NCI-H1105 treated with DMSO at 0.1 percent for 48 hours (cell line): ENCODE results near the gene MTHFSD.

ENCODE experiments used
- DNase-seq: peaks from one replicate; lab custom pipeline; 2025; lab: John Stamatoyannopoulos, UW

MTHFSD gene

DNA sequence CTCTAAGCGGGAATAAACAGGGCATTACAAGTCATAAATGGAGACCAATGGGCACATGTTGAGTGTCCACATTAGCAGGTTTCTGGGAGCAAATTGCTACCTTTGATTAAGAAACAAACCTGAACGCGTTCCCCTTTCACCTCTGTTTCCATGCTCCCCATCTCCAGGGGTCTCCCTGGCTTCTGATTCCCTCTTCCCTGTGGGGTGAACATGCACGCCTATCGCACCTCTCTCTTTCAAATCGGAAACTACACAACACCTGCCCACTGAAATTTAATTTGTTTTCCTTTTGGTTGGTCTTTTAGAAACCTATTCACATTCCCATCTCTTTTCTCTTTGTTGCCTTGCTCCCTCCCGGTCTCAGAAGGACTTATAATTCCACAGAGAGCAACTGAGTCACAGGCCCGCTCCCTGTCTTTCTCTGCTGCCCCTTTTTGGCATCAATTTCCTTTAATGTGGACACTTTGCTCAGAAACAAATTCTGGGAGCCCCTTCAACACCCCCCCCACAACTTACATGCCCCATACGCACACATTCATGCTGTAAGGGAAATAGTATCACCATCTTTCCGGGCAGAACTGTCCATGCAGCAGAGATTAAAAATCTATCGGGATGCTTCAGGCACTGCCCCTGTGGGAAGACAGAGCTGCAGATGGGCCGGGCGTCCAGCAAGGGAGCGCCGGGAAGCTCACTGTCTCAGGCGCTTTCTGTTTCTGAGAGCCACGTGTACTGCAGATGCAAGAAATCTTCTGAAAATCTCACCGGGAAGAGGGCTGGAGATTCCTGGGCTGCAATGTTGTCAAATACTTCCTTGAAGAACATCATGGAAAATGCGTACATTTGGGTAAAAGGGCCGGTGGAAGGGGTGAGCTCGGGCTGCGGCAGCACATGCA lies 51.9 kb downstream of the MTHFSD start:
- no peak for DNase-seq

- peak; percentile 37 for DNase-seq
Measured at GRCh38 chr16:86501989-86502855, 52.8 kb downstream of the MTHFSD start.

DNA sequence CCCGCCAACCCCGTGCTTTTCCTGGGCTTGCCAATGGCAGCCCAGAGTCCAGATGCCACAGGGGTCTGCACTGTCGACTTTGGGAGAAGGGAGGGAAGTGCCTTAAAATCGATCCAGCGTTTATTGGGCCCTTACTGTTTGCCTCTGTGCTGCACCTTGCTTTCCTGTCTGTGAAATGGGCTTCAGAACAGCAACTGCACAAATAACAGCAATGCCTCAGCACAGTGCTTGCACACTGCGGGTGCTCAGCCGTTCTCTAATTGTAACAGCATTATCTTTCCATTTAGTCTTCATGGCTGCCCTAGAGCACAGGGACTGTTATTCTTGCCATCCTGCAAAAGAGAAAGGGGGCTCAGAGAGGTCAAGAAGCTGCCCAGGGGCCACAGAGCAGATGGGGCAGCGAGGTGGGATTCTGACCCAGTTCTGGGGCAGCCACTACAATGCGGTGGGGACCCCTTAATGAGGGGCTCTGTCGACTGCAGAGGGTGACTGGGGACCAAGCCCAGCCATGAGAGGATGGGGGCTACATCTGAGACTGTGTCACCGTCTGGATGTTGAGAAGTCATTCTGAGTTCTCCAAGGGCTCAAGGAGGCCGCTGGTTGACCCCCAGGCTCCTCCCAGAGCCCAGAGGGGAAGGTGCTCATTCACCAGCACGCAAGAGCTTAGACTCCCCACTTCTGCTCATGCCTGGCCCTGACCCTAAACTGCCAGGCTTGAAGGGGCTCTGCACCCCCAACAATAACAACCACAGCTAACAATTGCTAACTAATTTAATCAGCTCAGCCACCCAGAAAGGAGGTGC lies 54.1 kb downstream of the MTHFSD start:
- no peak for DNase-seq

- DNase-seq, result no peak
Measured at GRCh38 chr16:86499889-86500707, 54.9 kb downstream of the MTHFSD start.

GRCh38 chr16:86499440-86499786 lies 55.6 kb downstream of the MTHFSD start:
- DNase-seq, result no peak

DNA sequence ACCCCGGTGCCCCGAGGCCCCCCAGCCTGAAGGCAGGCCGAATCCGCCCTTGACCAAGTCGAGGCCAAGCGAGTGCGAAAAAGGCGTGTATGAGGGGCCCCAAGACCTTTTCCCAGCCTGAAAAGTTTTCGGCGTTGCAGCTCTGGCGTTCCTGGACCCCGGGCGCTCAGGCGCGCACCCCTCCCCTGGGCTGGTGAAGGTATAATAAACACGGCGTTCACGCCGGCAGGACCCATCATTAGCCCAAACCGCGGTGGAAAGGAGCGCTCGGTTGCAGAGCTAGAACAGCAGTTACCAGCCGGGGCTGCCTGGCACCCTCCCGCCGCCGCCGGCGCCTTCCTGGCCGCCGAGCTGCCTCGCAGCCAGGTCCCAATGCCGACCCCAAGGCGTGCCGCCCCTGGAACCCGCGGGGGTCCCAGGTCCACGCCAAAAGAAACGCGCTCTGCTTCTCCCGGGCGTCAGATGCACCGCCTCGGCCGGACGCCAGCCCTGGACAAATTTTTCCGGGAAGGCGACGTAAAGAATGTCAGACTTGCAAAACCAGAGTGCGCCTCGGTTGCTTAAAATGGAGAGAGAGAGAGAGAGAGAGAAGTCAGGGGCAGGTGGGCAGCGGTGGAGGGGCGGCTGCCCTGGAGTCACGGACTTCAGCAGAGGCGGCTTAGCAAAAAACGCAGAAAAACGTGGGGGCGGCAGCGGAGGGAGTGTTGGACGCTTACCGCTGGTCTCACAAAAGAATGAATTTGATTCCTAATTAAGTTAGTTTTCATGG lies 56.2 kb downstream of the MTHFSD start:
- peak; percentile 3 for DNase-seq

DNA sequence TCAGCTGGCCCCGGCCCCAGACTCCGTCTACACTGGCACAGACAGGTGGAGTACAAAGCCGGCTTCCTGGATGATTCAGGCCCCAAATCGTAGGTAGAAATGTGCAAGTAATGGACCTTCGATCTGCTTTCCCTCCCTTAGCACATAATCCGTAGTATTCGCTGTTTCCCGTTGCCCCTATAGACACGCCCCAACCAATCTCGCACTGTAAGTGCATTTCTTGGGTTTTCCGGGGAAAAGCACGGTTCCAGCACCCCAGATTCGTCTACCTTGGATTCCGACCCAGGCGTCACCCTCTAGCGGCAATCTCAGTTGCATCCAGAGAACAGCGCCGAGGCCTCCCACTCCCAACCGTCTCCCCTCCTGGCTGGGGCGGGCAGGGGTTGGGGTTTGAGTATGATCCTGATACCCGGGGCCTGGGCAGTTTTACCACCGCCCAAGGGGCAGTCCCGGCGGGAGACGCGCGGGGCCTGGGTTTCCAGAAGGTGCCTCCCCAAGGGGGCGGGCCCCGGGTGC lies 56.8 kb downstream of the MTHFSD start:
- DNase-seq, result no peak

DNA sequence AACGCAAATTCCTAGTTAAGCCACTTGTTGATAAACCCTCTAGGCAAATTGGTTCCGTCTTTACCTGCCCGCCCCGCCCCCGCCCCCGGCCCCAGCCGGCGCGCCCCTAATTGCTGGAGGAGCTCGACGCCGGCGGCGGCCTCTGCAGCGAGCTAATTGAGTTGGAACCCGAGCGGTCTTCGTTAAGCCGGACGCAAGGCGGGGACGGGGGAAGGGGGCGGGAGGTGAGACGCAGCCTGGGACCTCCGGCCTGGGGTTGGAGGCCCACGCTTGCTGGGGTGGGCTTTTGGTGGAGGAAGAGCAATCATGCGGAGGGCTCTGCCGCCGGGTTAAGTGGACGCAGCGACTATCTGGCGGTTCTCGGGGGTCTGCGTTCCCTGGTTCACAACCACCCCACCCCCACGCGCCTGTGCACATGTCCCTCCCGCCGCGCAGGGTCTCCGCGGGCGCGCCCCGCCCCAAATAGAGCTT lies 57.4 kb downstream of the MTHFSD start:
- peak; percentile 14 for DNase-seq

DNA sequence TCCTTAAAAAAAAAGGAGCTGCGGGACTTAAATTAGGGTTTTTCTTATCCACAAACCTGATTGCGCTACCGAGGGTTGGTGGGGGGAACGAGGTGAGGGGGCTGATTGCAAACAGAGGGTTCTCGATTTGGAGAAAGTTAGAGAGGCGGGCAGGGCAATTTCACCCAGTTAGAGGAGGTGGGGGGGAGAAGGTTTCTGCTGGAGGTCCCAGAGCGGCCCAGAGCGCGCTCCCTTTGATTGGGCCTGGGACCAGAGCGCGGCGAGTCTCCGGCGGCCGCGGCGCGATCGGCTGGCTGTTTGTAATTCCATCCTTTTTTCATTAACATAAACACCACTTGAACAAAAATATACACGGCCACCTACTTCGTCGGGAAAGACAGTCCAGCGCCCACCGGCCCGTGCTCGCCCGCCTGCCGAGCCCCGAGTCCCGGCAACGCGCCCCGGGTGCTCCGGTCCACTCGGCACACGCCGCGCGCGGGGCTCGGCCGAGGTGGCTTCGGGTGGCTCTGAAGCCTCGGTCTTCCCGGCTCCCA lies 58.0 kb downstream of the MTHFSD start:
- no peak for DNase-seq

DNA sequence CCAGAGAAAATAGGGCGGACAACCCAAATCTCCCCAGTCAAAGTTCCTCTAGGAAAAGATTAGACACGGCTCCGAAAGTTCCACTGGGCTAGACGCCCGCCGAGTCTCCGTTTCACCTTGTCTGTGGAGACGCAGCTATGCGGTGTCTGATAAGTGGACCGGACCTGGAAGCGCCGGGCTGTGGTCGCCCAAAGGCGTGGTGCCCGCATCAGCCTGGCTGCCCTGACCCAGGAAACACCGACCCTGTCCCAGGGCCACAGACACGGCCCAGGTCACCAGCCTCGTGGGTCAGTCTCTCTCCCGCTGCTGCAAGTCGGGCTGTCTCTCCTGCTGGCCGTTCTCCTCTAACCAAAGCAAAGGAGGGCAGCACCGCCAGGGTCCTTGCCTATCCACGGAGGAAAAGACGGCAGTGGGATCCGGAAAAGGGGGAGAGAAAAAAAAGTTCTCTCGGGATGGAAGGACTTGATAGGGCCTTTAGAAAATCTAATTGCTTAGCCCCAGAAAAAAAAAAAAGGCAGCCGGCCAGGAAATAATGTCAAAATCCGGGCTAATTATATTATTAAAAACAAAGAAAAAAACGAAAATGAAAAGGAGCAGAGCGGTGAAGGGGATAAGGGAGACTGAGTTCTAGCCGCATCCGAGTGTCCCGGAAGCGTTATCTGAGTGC lies 58.6 kb downstream of the MTHFSD start:
- no peak for DNase-seq

- DNase-seq, result no peak
Measured at GRCh38 chr16:86495756-86496261, 59.2 kb downstream of the MTHFSD start.

DNA sequence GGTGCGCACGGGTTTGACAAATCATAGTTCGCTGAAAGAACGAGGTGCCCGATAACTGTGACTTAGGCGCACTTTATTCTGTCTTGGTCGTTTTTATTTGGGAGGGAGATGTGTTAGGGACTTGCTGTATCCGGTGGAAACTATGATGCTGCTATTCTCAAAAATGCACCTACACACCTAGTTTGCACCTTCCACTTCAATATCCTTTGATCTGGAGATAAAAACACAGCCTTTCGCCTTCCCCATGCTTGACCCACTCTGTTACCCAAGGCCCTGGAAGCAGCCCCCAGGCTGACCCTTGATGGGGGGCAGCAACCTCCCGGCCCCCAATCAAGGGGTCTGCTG lies 59.7 kb downstream of the MTHFSD start:
- DNase-seq, result no peak

DNA sequence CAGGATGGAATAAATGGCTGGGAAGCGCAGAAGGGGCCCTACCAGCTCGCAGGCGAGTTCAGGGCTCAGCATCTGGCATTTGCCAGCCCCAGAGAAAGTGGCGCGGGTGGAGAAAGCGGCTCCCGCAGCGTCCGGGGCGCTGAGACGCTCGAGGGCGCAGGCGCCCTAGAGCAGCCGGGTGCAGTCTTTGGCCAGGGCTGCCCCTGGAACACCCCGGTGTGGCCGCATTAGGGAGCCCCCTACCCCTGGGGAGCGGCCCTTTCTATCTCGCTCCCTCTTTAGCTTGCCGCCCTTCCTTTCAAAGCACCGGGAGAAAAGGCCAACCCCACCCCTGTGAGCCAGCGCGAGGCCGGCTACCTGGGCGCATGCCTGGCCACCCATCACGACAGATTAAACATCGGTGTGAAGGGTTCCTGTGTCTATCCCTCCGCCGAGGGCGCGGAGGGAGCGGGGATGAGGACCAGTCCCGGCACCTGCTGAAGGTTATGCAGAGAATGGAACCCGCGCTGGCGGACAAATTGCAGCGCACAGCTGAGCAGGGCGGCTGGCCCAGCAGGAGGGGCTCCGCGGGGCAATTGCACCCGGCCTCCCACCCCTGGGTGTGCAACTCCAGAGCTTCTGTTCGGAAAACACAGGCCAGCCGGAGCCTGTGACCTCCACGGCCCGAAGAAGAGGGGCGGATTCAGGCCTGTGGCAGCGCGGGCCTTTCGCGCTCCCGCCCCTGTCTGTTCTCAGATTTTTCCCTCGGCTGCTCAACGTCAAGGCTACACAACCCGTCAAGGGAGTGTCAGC lies 60.3 kb downstream of the MTHFSD start:
- no peak for DNase-seq

GRCh38 chr16:86494039-86494564 lies 60.9 kb downstream of the MTHFSD start:
- no peak for DNase-seq

GRCh38 chr16:86492961-86493629 lies 61.9 kb downstream of the MTHFSD start:
- no peak for DNase-seq

DNA sequence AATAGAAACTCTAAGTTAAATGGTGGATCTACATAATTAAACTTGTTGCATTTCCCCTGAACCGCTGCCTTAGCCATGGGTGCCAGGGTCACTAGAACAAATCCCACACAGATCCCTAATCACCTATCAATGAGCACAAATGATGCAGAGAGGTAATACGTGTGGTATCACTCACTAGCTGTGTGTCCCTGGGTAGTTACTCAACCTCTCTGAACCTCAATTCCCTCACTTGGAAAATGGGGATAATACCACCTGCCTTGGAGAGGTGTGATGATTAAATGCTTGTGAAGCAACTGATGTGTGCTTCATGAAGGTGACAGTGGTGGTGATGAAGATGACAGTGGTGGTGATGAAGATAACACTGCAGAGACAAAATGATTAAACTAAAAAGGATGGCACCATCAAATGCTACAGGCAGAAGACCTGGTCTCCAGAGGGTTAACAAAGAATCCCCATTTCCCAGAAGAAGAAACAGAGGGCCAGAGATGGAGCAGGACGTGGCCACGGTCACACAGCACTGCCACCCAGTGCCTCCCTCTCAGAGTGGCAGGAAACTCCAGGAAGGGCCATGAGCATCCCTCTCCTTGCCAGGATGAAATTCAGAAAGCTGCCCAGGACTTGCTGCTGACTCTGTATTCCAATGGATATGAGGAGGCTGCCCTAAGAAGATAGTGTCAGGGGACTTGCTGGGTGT lies 62.6 kb downstream of the MTHFSD start:
- DNase-seq, result no peak

DNA sequence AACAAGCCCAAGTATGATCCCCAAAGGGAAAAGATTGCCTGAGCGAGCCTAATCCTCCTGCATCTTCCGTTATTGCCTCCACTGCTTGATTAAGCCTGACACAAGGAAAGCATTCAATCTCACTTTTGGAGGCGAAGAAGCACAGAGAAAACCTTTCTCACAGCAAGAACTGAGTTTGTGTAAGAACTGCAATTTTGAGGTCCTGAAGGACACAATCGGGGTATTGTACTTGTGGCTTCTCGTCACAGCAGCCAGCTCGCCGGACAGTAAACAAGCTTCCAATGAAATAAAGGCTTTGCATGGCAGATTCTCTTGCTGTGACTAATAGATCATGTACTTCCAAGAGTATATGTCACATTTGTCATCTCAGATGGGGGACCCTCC lies 63.4 kb downstream of the MTHFSD start:
- DNase-seq, result no peak
